ENCODE data around the gene SARS2.
"Not testable (repeated sequence)": the region's sequence is repeated elsewhere in the genome, so short reads cannot be mapped to it uniquely, and the experiment has no call there.

The SARS2 gene

GRCh38 chr19:38875656-38876395 lies 54.7 kb downstream of the SARS2 start:
- peak overlapping the region; percentile 91; the same call in 1 of the 2 replicates for H3K27ac ChIP-seq
- no peak for TF ChIP-seq CTCF (conservative IDR thresholded peaks at IDR 0.05)

GRCh38 chr19:38873400-38873799 lies 57.2 kb downstream of the SARS2 start:
- H3K27ac ChIP-seq = not testable (repeated sequence)

- TF ChIP-seq CTCF (conservative IDR thresholded peaks at IDR 0.05) = no peak
- no peak overlapping the region for H3K27ac ChIP-seq
Observed at GRCh38 chr19:38870612-38871011, 60.0 kb downstream of the SARS2 start.

- peak overlapping the region; percentile 23; the same call in 1 of the 2 replicates for H3K27ac ChIP-seq
Observed at GRCh38 chr19:38869836-38870607, 60.5 kb downstream of the SARS2 start.

GRCh38 chr19:38869160-38869835 lies 61.3 kb downstream of the SARS2 start:
- no peak overlapping the region; the same call in 1 of the 2 replicates for H3K27ac ChIP-seq
- no peak for TF ChIP-seq CTCF (conservative IDR thresholded peaks at IDR 0.05)

More at GRCh38 chr19:38869836-38870607, 60.5 kb downstream of the SARS2 start:
- peak; percentile 78 for TF ChIP-seq CTCF (conservative IDR thresholded peaks at IDR 0.05)

GRCh38 chr19:38868551-38868950 lies 62.0 kb downstream of the SARS2 start:
- no peak overlapping the region for H3K27ac ChIP-seq

GRCh38 chr19:38867171-38867780 lies 63.3 kb downstream of the SARS2 start:
- TF ChIP-seq CTCF (conservative IDR thresholded peaks at IDR 0.05) = no peak
- H3K27ac ChIP-seq = no peak overlapping the region

More at GRCh38 chr19:38868551-38868950, 62.0 kb downstream of the SARS2 start:
- no peak for TF ChIP-seq CTCF (conservative IDR thresholded peaks at IDR 0.05)

Measured in VCaP (cell line).